CD4-positive, alpha-beta T cell treated with Interleukin-10 for 1 hour (primary cell): ENCODE data around the gene S100A12.
A peak's percentile ranks its signal among the peaks of the same experiment; 100 is the strongest.
"Not testable (repeated sequence)": the region's sequence is repeated elsewhere in the genome, so short reads cannot be mapped to it uniquely, and the experiment has no call there.

Experiments
- DNase-seq: peaks from one replicate; pipeline ENCODE4 v3.0.0-alpha.2; 2020

The S100A12 gene

GRCh38 chr1:153349363-153350320 lies 25.8 kb downstream of the S100A12 start:
- DNase-seq: no peak

- no peak for DNase-seq
Observed at GRCh38 chr1:153348511-153349362, 26.7 kb downstream of the S100A12 start, which contains the start of gene PGLYRP4. Gene PGLYRP4, minus strand, starts transcription at chr1:153348841. Its CDS starts 909 bp downstream, at chr1:153347932.

GRCh38 chr1:153347856-153348255 lies 27.6 kb downstream of the S100A12 start:
- no peak for DNase-seq

- DNase-seq: not testable (repeated sequence)
Observed at GRCh38 chr1:153347049-153347448, 28.4 kb downstream of the S100A12 start.

- DNase-seq: no peak
Observed at GRCh38 chr1:153346077-153346723, 29.2 kb downstream of the S100A12 start.

- DNase-seq: no peak
Observed at GRCh38 chr1:153345187-153346076, 30.0 kb downstream of the S100A12 start.

GRCh38 chr1:153344718-153345025 lies 30.7 kb downstream of the S100A12 start:
- DNase-seq: no peak

- DNase-seq: no peak
Observed at GRCh38 chr1:153343811-153344717, 31.4 kb downstream of the S100A12 start.

GRCh38 chr1:153343040-153343681 lies 32.3 kb downstream of the S100A12 start:
- no peak for DNase-seq

GRCh38 chr1:153342178-153342577 lies 33.2 kb downstream of the S100A12 start:
- DNase-seq: no peak

- DNase-seq: no peak
Observed at GRCh38 chr1:153341431-153341934, 33.9 kb downstream of the S100A12 start.

GRCh38 chr1:153340356-153340755 lies 35.1 kb downstream of the S100A12 start:
- no peak for DNase-seq

- DNase-seq: peak; percentile 8
Observed at GRCh38 chr1:153339802-153340201, 35.6 kb downstream of the S100A12 start.

GRCh38 chr1:153337980-153338853 lies 37.2 kb downstream of the S100A12 start:
- no peak for DNase-seq

- DNase-seq: no peak
Observed at GRCh38 chr1:153336650-153337049, 38.8 kb downstream of the S100A12 start.

GRCh38 chr1:153333902-153334301 lies 41.5 kb downstream of the S100A12 start:
- DNase-seq: no peak

- no peak for DNase-seq
Observed at GRCh38 chr1:153324912-153325311, 50.5 kb downstream of the S100A12 start.
